Measurements from ENCODE around the gene MAN1C1.

DNA sequence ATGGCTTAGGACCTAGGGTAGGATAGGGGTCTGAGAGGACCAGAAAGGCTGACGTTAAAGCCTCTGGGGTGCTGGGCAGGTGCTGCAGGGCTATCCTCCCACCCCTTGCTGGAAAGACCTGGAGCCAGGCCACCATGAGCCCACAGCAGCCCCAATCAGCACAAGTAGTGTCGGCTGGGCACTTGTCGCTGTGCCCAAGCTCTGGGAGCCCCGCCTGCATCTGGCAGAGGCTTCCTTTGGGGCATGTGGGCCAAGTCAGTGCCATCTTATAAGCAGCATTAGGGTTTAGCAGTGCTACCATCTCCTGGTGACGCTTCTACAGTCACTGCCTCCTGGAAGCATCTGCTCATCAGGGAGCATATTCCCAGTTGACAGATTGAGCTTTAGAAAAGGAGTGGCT lies 31.3 kb downstream of the MAN1C1 start:
- TF ChIP-seq, protein P1, sequence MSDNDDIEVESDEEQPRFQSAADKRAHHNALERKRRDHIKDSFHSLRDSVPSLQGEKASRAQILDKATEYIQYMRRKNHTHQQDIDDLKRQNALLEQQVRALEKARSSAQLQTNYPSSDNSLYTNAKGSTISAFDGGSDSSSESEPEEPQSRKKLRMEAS (IDR thresholded peaks at IDR 0.05): no peak
- TF ChIP-seq CEBPB (IDR thresholded peaks at IDR 0.05) (no peak), REST (IDR thresholded peaks at IDR 0.05; ENCODE audit: low read depth) (no peak)
